ENCODE results near the gene TMEM109. TPM values are rescaled to one million over a fixed set of nuclear protein-coding genes. Genes with fewer than 3 reads are reported as not detected.

The TMEM109 gene
- total and polyA plus RNA-seq, 2 of the 8 experiments (the other 6 are each of a cell fraction or from before 2014, with no cell fraction given): 27.3 to 30.3 TPM

DNA sequence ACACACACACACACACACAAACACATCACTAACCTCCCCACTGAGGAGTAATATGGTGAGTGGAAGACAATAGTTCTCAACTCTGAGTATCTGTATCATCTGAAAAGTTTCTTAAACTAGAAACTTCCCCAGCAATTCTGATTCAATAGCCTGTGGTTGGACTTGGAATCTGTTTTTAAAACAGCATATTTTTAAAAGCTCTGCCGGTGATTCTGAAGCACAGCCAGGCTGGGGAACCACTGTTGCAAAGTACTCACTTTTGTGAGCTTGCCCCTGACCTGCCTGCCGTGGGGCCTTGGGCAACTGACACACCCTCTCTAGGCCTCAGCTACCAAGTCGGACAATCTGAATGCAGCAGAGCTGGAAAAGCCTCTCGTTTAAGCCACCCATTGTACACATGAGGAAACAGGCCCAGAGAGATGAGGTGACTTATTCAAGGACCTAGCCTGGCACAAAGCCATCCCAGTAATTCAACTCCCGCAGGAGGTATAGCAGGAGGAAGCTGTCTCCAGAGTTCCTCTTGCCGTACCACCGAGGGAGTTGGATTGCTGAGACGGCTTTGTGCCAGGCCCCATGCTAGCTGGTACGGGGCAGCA is 29.1 kb downstream of the TMEM109 start:
- Histone ChIP-seq H2BK15ac (ENCODE audit: low read length) (no peak overlapping the region), H3K79me1 (ENCODE audit: low read depth, low read length) (no peaks in the 10 kb centered on the region; the same call in 1 of the 2 replicates), H3K4ac (replicated peaks; ENCODE audit: insufficient read length, low read depth, low read length) (no peak overlapping the region), H3K79me2 (ENCODE audit: control insufficient read depth in 1 of 2, insufficient read depth in 2 of 2, low read length in 2 of 2) (peaks cover 0 to 2% of the 10 kb centered on the region in 2 experiments; a peak in 1 of 4 replicates), H3K4me2 (ENCODE audit: insufficient read depth in 1 of 2, low read depth in 2 of 2, low read length in 2 of 2) (no peak overlapping the region), H2BK5ac (ENCODE audit: low read depth, low read length) (no peak overlapping the region), H2BK12ac (ENCODE audit: low read depth, low read length) (no peak overlapping the region), H3K36me3 (ENCODE audit: control insufficient read depth in 2 of 4, insufficient read depth in 4 of 4, low read length in 3 of 4) (peaks cover 0 to 3% (median 1%) of the 10 kb centered on the region in 4 experiments; a peak in 2 of 8 replicates), H4K20me1 (replicated peaks in 1 of 2; ENCODE audit: control insufficient read depth in 1 of 2, insufficient read depth in 2 of 2, low read length in 2 of 2) (peaks cover 1 to 2% of the 10 kb centered on the region in 2 experiments), H3K23ac (ENCODE audit: insufficient read length) (no peak overlapping the region), H3K4me1 (replicated peaks in 1 of 4; ENCODE audit: control insufficient read depth in 3 of 4, insufficient read depth in 4 of 4, low read length in 3 of 4) (peaks cover 0 to 6% (median 3%) of the 10 kb centered on the region in 4 experiments; a peak in 6 of 7 replicates), H3K27me3 (replicated peaks in 1 of 4; ENCODE audit: control insufficient read depth in 3 of 4, extremely low read depth in 1 of 4, insufficient read depth in 3 of 4, low read length in 3 of 4) (no peaks in the 10 kb centered on the region), H2AK5ac (ENCODE audit: low read depth, low read length) (no peak overlapping the region), H2BK120ac (replicated peaks; ENCODE audit: low read depth, low read length) (no peak overlapping the region), H3K23me2 (ENCODE audit: low read depth, low read length) (no peaks in the 10 kb centered on the region), H3K14ac (ENCODE audit: insufficient read length) (no peak overlapping the region), H2AFZ (ENCODE audit: low read length) (no peak overlapping the region), H3K9ac (replicated peaks in 1 of 4; ENCODE audit: extremely low read depth in 1 of 4, low read depth in 3 of 4, low read length in 3 of 4) (no peak overlapping the region), H2BK20ac (ENCODE audit: low read length) (no peak overlapping the region), H3K18ac (ENCODE audit: extremely low read depth, low read length) (no peak overlapping the region), H3K27ac (ENCODE audit: low read depth, low read length) (no peak overlapping the region), H3K4me3 (ENCODE audit: extremely low read depth in 1 of 4, insufficient read depth in 2 of 4, low read depth in 3 of 4, low read length in 4 of 4) (no peak overlapping the region), H4K91ac (replicated peaks; ENCODE audit: insufficient read length, low read length) (no peak overlapping the region), H4K5ac (ENCODE audit: insufficient read length, low read depth, low read length) (no peak overlapping the region), H3K56ac (replicated peaks; ENCODE audit: insufficient read length, low read depth, low read length) (no peak overlapping the region), H3K9me3 (ENCODE audit: insufficient read depth in 2 of 2, low read depth in 1 of 2, low read length in 1 of 2) (no peaks in the 10 kb centered on the region), H4K8ac (ENCODE audit: extremely low read depth, insufficient read depth, low read length) (no peak overlapping the region)
- WGBS, 2 experiments (ENCODE audit: extremely low coverage in 1 of 2, insufficient coverage in 1 of 2, insufficient read length in 1 of 2, insufficient replicate concordance in 2 of 2, low coverage in 1 of 2, low lambda C conversion rate in 2 of 2, missing lambda C conversion rate in 1 of 2): 89% methylated on average over 9 of the region's 9 CpGs; no CpG with 5 or more reads in 1 of the 2 experiments
- FAIRE-seq: no peak
- POLR2A ChIA-PET (ENCODE audit: partially characterized antibody): interaction anchor here (0.8 to 2.0 kb wide), 3 partner anchors 8 to 234 kb away, joined by 4 to 10 read pairs (median 8); partner anchors contain the start of gene SLC15A3
- DNase-seq (ENCODE audit: low read depth in 1 of 2, low spot score in 2 of 2): no peak
- CTCF ChIA-PET (ENCODE audit: partially characterized antibody): interaction anchor here (0.8 to 1.3 kb wide), 7 partner anchors 19 to 245 kb away, joined by 3 to 4 read pairs (median 3); partner anchors contain the start of gene TMEM132A
- TF ChIP-seq KDM1A (IDR thresholded peaks at IDR 0.05; ENCODE audit: borderline replicate concordance, low read length) (no peak), TAF1 (IDR thresholded peaks at IDR 0.05; ENCODE audit: low read depth, low read length) (no peak), FOSL1 (IDR thresholded peaks at IDR 0.05; ENCODE audit: insufficient read depth, low read depth, low read length) (no peak), GABPA (IDR thresholded peaks at IDR 0.05; ENCODE audit: borderline replicate concordance, insufficient read depth, low read length) (no peak), POLR2A (IDR thresholded peaks at IDR 0.05; ENCODE audit: control extremely low read depth in 1 of 2, low read depth in 2 of 2, low read length in 2 of 2) (no peak), SRF (IDR thresholded peaks at IDR 0.05; ENCODE audit: low read depth, low read length) (no peak), JUN (IDR thresholded peaks at IDR 0.05; ENCODE audit: low read depth, low read length) (no peak), SUZ12 (IDR thresholded peaks at IDR 0.05; ENCODE audit: low read length) (no peak), SIN3A (conservative IDR thresholded peaks at IDR 0.05 in 1 of 2, IDR thresholded peaks at IDR 0.05 in 1 of 2; ENCODE audit: low read depth in 1 of 2, low read length in 2 of 2) (no peak)
- TF ChIP-seq, protein P1, sequence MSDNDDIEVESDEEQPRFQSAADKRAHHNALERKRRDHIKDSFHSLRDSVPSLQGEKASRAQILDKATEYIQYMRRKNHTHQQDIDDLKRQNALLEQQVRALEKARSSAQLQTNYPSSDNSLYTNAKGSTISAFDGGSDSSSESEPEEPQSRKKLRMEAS (IDR thresholded peaks at IDR 0.05): no peak
- TF ChIP-seq, protein P2, sequence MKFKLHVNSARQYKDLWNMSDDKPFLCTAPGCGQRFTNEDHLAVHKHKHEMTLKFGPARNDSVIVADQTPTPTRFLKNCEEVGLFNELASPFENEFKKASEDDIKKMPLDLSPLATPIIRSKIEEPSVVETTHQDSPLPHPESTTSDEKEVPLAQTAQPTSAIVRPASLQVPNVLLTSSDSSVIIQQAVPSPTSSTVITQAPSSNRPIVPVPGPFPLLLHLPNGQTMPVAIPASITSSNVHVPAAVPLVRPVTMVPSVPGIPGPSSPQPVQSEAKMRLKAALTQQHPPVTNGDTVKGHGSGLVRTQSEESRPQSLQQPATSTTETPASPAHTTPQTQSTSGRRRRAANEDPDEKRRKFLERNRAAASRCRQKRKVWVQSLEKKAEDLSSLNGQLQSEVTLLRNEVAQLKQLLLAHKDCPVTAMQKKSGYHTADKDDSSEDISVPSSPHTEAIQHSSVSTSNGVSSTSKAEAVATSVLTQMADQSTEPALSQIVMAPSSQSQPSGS (IDR thresholded peaks at IDR 0.05; ENCODE audit: low read length): no peak
